ENCODE measurements around the gene PAPPA.

The PAPPA gene

GRCh38 chr9:116232424-116233159 lies 79.0 kb downstream of the PAPPA start:
- no peak for DNase-seq

- no peak for DNase-seq
Observed at GRCh38 chr9:116233160-116233530, 79.6 kb downstream of the PAPPA start.

DNA sequence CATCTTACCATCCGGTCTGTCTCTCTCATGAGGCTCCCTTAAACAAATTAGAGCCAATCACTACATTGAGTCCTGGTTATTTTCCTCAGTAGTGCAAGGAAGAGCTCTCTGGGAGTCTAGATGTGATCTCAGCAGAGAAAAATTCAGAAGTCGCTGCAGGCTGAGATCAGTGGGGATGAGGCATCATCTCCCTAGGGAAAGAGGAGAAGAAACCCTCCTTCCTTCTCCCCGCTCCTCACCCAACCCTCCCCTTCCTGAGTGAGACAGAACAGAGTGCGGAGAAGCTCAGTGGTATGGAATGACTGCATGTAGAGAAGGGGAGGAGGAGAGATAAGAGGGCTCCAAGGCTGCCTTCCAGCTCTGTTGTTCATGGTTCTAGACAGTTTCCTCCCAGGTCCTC lies 80.5 kb downstream of the PAPPA start:
- no peak for DNase-seq

GRCh38 chr9:116236979-116237378 lies 83.4 kb downstream of the PAPPA start:
- DNase-seq = no peak

DNA sequence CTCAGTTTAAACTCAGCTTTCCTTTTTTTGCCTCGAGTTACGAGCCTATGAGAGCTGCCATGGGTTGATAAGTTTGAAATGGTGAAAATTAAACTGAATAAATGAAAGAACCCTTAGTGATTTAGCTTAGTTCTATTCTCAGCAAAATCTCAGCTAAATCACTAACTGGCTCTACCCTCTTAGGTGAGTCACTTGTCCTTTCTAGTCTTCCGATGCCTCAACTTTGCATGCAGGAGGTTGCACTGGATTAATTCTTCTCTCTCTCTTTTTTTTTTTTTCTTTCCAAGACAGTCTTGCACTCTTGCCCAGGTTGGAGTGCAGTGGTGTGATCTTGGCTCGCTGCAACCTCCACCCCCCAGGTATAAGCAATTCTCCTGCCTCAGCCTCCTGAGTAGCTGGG lies 83.9 kb downstream of the PAPPA start:
- DNase-seq = no peak

DNA sequence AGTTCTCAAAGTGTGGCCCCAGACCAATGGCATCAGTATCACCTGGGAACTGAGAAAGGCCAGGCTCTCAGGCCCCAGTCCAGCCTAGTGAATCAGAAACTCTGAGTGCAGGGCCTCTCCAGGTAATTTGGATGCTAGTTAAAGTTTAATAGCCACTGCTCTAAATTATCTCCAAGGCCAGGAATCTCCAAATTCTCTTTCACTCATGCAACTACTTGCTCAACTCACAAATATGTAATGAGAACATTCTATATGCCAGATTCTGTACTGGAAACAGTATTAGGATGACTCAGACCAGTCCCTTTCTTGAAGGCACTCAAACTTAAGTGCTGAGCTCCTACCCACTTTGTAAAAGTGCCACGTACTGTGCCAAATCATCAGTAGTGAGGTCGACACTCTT lies 84.6 kb downstream of the PAPPA start:
- DNase-seq = no peak

GRCh38 chr9:116238776-116239340 lies 85.3 kb downstream of the PAPPA start:
- DNase-seq = no peak

GRCh38 chr9:116243708-116244107 lies 90.1 kb downstream of the PAPPA start:
- DNase-seq = no peak

- no peak for DNase-seq
Observed at GRCh38 chr9:116247284-116247683, 93.7 kb downstream of the PAPPA start.

GRCh38 chr9:116247791-116248374 lies 94.3 kb downstream of the PAPPA start:
- no peak for DNase-seq

DNA sequence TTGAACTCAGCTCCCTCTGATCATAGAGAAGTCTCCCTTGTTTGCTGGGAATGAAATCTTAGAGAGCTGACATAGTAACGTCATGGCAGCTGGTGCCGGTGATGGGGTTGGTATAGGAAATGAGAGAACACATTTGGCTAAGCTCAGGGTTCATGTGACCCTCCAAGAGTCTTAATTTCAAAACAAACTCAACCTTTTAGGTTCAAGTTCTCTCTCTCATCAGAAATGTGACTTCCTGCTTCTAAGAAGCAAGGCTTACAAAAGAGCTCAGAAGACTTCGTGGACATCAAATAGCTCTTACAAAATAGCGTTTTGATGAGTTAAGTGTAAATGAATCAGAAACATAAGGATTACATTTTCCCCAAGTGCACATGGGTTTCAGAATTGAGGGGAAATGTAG lies 97.3 kb downstream of the PAPPA start:
- DNase-seq = no peak

- no peak for DNase-seq
Observed at GRCh38 chr9:116251366-116251765, 97.8 kb downstream of the PAPPA start.

GRCh38 chr9:116260531-116260930 lies 106.9 kb downstream of the PAPPA start:
- no peak for DNase-seq

GRCh38 chr9:116262448-116262847 lies 108.9 kb downstream of the PAPPA start:
- no peak for DNase-seq

DNA sequence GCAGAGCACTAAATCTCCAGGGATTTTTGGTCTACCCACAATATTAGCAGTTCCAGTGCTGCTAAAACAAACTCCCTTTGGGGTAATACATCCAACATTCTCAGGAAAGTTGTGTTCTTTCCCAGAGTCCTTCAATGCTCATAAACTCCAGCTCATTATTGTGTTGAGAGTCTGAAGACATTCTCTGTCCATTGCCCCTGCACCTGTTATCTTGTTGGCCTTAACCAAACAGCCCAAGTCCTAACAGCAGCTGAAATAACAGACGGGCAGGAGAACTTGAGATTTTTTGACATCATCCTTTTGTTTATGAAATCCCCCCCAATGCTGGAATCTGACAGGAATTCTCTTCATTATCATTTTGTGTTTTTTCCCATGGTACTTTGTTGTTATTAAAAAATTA lies 110.8 kb downstream of the PAPPA start:
- no peak for DNase-seq

GRCh38 chr9:116267021-116267420 lies 113.4 kb downstream of the PAPPA start:
- no peak for DNase-seq

DNA sequence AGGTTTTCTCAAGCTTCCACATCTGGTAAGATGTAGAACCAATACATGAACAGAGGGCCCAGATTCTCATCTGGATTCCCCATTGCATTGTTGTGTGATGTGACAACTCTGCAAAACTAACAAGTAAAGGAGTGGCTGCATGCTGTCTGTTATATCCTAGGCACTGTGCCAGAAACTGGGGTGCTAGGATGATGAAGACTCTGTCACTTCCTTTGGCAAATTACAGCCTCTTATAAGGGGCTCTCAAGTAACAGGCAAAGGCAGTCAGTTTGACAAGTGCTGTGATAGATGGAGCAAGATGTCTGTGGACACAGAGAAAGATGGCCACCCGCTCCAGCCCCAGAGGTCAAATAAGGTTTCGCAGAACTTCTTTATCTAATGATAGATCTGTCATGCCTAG lies 115.7 kb downstream of the PAPPA start:
- no peak for DNase-seq

DNA sequence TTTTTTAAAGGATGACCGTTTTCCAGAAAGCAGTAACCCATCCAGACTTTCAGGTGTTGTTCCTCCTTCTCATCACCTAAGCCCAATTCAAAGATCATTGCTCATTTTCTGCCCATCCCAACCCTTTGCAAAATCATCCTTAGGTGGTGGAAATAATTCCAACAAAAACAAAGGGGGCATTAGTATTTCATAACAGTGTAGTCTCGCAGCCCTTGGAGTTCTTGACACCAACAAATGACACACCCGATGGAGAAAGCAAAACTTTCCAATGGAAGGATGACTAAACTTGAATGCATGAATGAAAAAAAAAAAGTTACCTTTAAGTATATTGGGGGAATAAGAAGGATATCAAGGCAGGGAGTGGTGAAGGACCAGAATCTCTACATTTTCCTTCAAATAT lies 117.0 kb downstream of the PAPPA start:
- DNase-seq = no peak

DNA sequence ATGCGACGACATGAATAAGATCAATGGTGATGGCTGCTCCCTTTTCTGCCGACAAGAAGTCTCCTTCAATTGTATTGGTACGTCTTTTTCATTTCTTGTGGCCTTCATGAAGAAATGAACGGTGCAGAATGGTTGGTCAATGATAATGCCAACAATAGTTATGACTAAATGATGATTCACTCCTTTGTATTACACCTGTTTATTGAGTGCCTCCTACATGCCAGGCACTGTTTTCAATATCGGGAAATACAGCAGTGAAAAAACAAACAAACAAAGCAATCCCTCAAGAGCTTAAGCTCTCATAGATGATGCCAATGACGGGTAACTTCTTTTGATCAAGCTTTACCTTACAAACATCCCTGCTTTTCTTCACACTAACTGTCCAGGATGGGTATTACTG lies 117.7 kb downstream of the PAPPA start:
- no peak for DNase-seq

DNA sequence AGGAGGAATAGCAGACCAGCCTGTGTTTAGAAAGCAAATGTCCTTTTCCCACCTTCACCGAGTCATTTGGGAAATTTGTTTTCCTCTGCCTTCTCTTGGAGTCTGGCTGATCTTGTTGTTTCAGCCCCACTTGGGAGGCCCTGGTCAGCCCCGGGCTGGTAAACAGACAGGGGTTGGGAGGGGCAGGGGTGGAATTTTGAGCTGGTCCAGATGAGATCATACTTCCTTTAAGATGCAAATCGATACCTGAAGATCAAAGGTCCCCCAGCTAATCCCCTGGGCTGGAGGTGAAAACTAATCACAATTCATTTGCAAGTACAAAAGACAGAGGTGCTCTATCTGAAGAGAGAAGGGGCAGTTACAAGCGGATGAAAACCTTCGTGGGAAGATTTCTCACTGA lies 118.4 kb downstream of the PAPPA start:
- DNase-seq = no peak

- no peak for DNase-seq
Observed at GRCh38 chr9:116274293-116274692, 120.7 kb downstream of the PAPPA start.

DNA sequence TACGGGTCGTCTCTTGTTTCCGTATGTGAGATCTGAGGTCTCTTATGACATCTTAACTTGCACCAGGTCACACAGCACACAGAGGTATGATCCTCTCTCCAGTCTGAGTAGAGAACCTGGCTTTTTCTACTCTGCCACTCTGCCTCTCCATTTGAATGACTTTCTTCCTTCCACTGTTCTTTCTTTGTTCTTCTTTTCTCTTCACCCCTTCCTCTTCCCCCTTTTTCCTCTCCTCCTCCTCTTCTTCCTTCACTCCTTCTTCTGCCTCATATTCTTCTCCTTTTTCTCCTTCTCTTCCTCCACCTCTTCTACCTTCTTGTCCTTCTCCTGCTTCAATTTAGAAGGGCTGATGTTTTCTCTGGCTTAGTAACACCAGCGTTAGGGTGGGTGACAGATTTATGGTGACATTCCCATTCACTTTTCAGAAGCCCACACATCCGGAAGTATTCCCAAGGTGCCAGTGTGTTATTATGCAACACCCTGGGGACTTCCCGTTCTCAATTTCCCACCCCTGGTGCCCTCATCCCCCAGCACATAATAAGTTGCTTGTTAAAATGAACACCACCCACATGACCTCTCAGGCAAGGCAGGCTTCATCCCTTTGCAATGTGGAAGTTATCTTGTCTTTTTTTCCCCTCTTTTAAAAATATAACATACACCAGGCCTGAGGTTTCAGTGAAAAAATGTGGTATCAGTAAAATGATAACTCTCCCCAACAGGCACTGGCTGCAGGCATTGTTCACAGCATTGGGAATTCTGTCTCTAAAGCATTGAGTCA lies 122.0 kb downstream of the PAPPA start:
- no peak for DNase-seq

GRCh38 chr9:116276196-116276493 lies 122.6 kb downstream of the PAPPA start:
- no peak for DNase-seq

GRCh38 chr9:116276651-116277121 lies 123.1 kb downstream of the PAPPA start:
- DNase-seq = no peak
